A549 (cell line): ENCODE results near the gene TMPRSS12. TPM values are rescaled to one million over a fixed set of nuclear protein-coding genes. Genes with fewer than 3 reads are reported as not detected.

Experiments used
- ATAC-seq, 2 experiments: fragments of 200-7000 bp in 1 of 2; fragments of >200 bp in 1 of 2; cut with Nextera tagmentation in 1 of 2; cut with Tn5 transposase in 1 of 2; 3 replicates each; pipeline versions ENCODE4 v1.8.0 to v1.9.1; 2018 to 2020; ENCODE audit warnings: mild to moderate bottlenecking in 1 of 2, moderate library complexity in 1 of 2
- CTCF ChIA-PET: fragments of 300-600 bp; sonication (Branson Sonifier 250); formaldehyde crosslinking; extraction: SDS; loops from one replicate; lab custom pipeline; 2021; ENCODE audit warnings: antibody characterized with exemption, inconsistent platforms; lab: Yijun Ruan, JAX
- POLR2A ChIA-PET: fragments of 350-600 bp; formaldehyde crosslinking; extraction: SDS; loops from one replicate; lab custom pipeline; 2021; ENCODE audit warnings: antibody characterized with exemption, inconsistent platforms; lab: Yijun Ruan, JAX
- DNase-seq, 2 experiments: peaks; one replicate each; pipeline versions ENCODE4 v3.0.0 to v3.0.0-alpha.2; 2011 to 2016; ENCODE audit warnings: low read depth in 1 of 2, low spot score in 1 of 2
- FAIRE-seq: peaks from 2 replicates; lab custom pipeline; 2011; peaks lifted over from hg19 to GRCh38; lab: Jason Lieb, UNC
- H3K27ac ChIP-seq, 2 experiments: fragments of >200 bp; sonication (Bioruptor Twin); formaldehyde crosslinking; 3 replicates each; pipeline ENCODE4 v1.5.1; 2016 to 2017
- H3K4me1 ChIP-seq: fragments of >200 bp; sonication (Bioruptor Twin); formaldehyde crosslinking; 3 replicates; pipeline ENCODE4 v1.6.1; 2016
- H3K4me2 ChIP-seq: fragments of >200 bp; sonication (Bioruptor Twin); formaldehyde crosslinking; 3 replicates; pipeline ENCODE4 v1.6.1; 2016
- H3K4me3 ChIP-seq: fragments of >200 bp; sonication (Bioruptor Twin); formaldehyde crosslinking; 3 replicates; pipeline ENCODE4 v1.5.1; 2016
- H3K9me3 ChIP-seq: fragments of >200 bp; sonication (Bioruptor Twin); formaldehyde crosslinking; 3 replicates; pipeline ENCODE4 v1.6.1; 2016
- ATOH8 ChIP-seq: fragments of 250-450 bp; sonication (Bioruptor Pico); IDR thresholded peaks from 2 replicates; pipeline ENCODE4 v1.5.0; 2020; ENCODE audit warnings: low read depth, mild to moderate bottlenecking, moderate library complexity
- CEBPB ChIP-seq, 2 experiments: fragments of >200 bp in 1 of 2; sonication (Bioruptor Twin) in 1 of 2; formaldehyde crosslinking in 1 of 2; IDR thresholded peaks; 2 replicates each; pipeline ENCODE4 v1.6.1; 2012 to 2016
- CHD2 ChIP-seq: fragments of 150-350 bp; IDR thresholded peaks from 2 replicates; pipeline ENCODE4 v1.6.1; 2014; ENCODE audit warnings: low read length; ENCODE audit not compliant: partially characterized antibody
- CHD4 ChIP-seq: fragments of 200-600 bp; sonication (generic); IDR thresholded peaks from 2 replicates; pipeline ENCODE4 v1.6.1; 2016; ENCODE audit warnings: antibody characterized with exemption, mild to moderate bottlenecking, borderline replicate concordance
- CTCF ChIP-seq: fragments of >200 bp; sonication (Bioruptor Twin); formaldehyde crosslinking; IDR thresholded peaks from 3 replicates; pipeline ENCODE4 v1.5.1; 2016
- EHF ChIP-seq: fragments of 250-450 bp; sonication (Bioruptor Pico); IDR thresholded peaks from 2 replicates; pipeline ENCODE4 v1.5.0; 2020; ENCODE audit warnings: mild to moderate bottlenecking
- ELK1 ChIP-seq: fragments of 150-350 bp; IDR thresholded peaks from 2 replicates; pipeline ENCODE4 v1.6.1; 2014; ENCODE audit warnings: low read depth, mild to moderate bottlenecking, low read length
- ESRRA ChIP-seq: fragments of 150-350 bp; IDR thresholded peaks from 2 replicates; pipeline ENCODE4 v1.6.1; 2014; ENCODE audit warnings: mild to moderate bottlenecking, low read length, borderline replicate concordance
- FOXS1 ChIP-seq: fragments of 250-450 bp; sonication (Bioruptor Pico); IDR thresholded peaks from 2 replicates; pipeline ENCODE4 v1.5.0; 2020; ENCODE audit warnings: mild to moderate bottlenecking, moderate library complexity
- GATA3 ChIP-seq: IDR thresholded peaks from 2 replicates; pipeline ENCODE4 v1.6.1; 2012; ENCODE audit warnings: borderline replicate concordance
- HES2 ChIP-seq: fragments of >200 bp; sonication (Bioruptor Twin); formaldehyde crosslinking; IDR thresholded peaks from 2 replicates; pipeline ENCODE4 v1.6.1; 2016
- HOXA7 ChIP-seq: fragments of 250-450 bp; sonication (Bioruptor Pico); IDR thresholded peaks from 2 replicates; pipeline ENCODE4 v1.5.0; 2020; ENCODE audit warnings: mild to moderate bottlenecking, moderate library complexity
- HOXB5 ChIP-seq: fragments of 250-450 bp; sonication (Bioruptor Pico); IDR thresholded peaks from 2 replicates; pipeline ENCODE4 v1.5.0; 2020; ENCODE audit warnings: mild to moderate bottlenecking, moderate library complexity
- JUNB ChIP-seq: fragments of >200 bp; sonication (Bioruptor Twin); formaldehyde crosslinking; IDR thresholded peaks from 2 replicates; pipeline ENCODE4 v1.6.1; 2016
- KDM1A ChIP-seq: fragments of 200-600 bp; sonication (generic); IDR thresholded peaks from 2 replicates; pipeline ENCODE4 v1.6.1; 2016; ENCODE audit warnings: low read depth, mild to moderate bottlenecking
- KDM5A ChIP-seq: fragments of 200-600 bp; sonication (generic); IDR thresholded peaks from 2 replicates; pipeline ENCODE4 v1.6.1; 2016; ENCODE audit warnings: antibody characterized with exemption, mild to moderate bottlenecking
- MAX ChIP-seq: IDR thresholded peaks from 2 replicates; pipeline ENCODE4 v1.6.1; 2012
- MAZ ChIP-seq: fragments of 150-350 bp; IDR thresholded peaks from 2 replicates; pipeline ENCODE4 v1.6.1; 2014; ENCODE audit warnings: antibody characterized with exemption, low read depth, low read length, borderline replicate concordance
- MYC ChIP-seq: IDR thresholded peaks from 2 replicates; pipeline ENCODE4 v1.6.1; 2012; ENCODE audit warnings: mild to moderate bottlenecking, inconsistent platforms, low read length, improper control_type of control experiment, borderline replicate concordance
- NR3C1 ChIP-seq: fragments of >200 bp; sonication (Bioruptor Twin); formaldehyde crosslinking; IDR thresholded peaks from 3 replicates; pipeline ENCODE4 v1.6.1; 2017
- POLR2A ChIP-seq: IDR thresholded peaks from 2 replicates; pipeline ENCODE4 v1.6.1; 2012; ENCODE audit warnings: mild to moderate bottlenecking, low read length
- RFX5 ChIP-seq: fragments of 450-650 bp; IDR thresholded peaks from 2 replicates; pipeline ENCODE4 v1.7.1; 2014; ENCODE audit warnings: antibody characterized with exemption, mild to moderate bottlenecking, moderate library complexity
- SMC3 ChIP-seq: fragments of >200 bp; sonication (Bioruptor Twin); formaldehyde crosslinking; IDR thresholded peaks from 3 replicates; pipeline ENCODE4 v1.6.1; 2018; ENCODE audit warnings: inconsistent platforms
- SREBF2 ChIP-seq: fragments of 450-650 bp; IDR thresholded peaks from 2 replicates; pipeline ENCODE4 v1.6.1; 2014; ENCODE audit warnings: mild to moderate bottlenecking, moderate library complexity
- TP53 ChIP-seq: fragments of 250-450 bp; sonication (Bioruptor Pico); IDR thresholded peaks from 2 replicates; pipeline ENCODE4 v1.5.0; 2021; ENCODE audit warnings: mild to moderate bottlenecking, moderate library complexity
- USF2 ChIP-seq: fragments of 450-650 bp; IDR thresholded peaks from 2 replicates; pipeline ENCODE4 v1.6.1; 2014; ENCODE audit warnings: antibody characterized with exemption
- ZFP36 ChIP-seq: fragments of 450-650 bp; IDR thresholded peaks from 2 replicates; pipeline ENCODE4 v1.6.1; 2014; ENCODE audit warnings: borderline replicate concordance; ENCODE audit not compliant: partially characterized antibody
- ZNF302 ChIP-seq: fragments of 250-450 bp; sonication (Bioruptor Pico); IDR thresholded peaks from 2 replicates; pipeline ENCODE4 v1.9.0; 2021; ENCODE audit warnings: inconsistent platforms, mild to moderate bottlenecking, moderate library complexity
- ZSCAN20 ChIP-seq: fragments of 250-450 bp; sonication (Bioruptor Pico); IDR thresholded peaks from 2 replicates; pipeline ENCODE4 v1.8.0; 2022; ENCODE audit warnings: mild to moderate bottlenecking, moderate library complexity
- WGBS: methylation state at CpG from one replicate; pipeline ENCODE4 v1.1.6; 2017; ENCODE audit errors: missing lambda C conversion rate; 5-methylcytosine and 5-hydroxymethylcytosine counted together
- polyA plus RNA-seq, 4 experiments: library from polyadenylated mRNA; depleted of rRNA in 3 of 4; stranded (reverse); fragments of >200 nt; fragmentation: RNase III in 1 of 4; extraction: RNeasy Plus Mini Kit Qiagen cat#74134 plus additional on column Dnase treatment in 1 of 4; gene quantifications; 2 replicates in 3 of 4; 3 replicates in 1 of 4; pipeline ENCODE4 v1.2.3, GENCODE V29; 2011 to 2017

TMPRSS12 gene
- polyA plus RNA-seq, 2 of the 4 experiments (the other 2 are of a cell fraction): not detected

- TF ChIP-seq ZFP36: no peak
- no peak for TF ChIP-seq MAX
- TF ChIP-seq GATA3: no peak
- TF ChIP-seq MYC: no peak
- TF ChIP-seq ZSCAN20: no peak
- no peak for TF ChIP-seq KDM1A
- TF ChIP-seq HES2: no peak
- no peak for TF ChIP-seq TP53
- TF ChIP-seq USF2: no peak
- TF ChIP-seq ELK1: no peak
- TF ChIP-seq SREBF2: no peak
- TF ChIP-seq POLR2A: no peak
- TF ChIP-seq ATOH8: no peak
- no peak for TF ChIP-seq NR3C1
- no peak for TF ChIP-seq FOXS1 (CRISPR knock-in tag)
- no peak for TF ChIP-seq EHF (CRISPR knock-in tag)
- TF ChIP-seq CHD2: no peak
- TF ChIP-seq CHD4: no peak
- no peak for TF ChIP-seq CEBPB (IDR thresholded peaks at IDR 0.05)
- TF ChIP-seq KDM5A: no peak
- Histone ChIP-seq H3K4me2 (no peak overlapping the region), H3K27ac (no peak overlapping the region), H3K4me1 (no peaks in the 10 kb centered on the region), H3K4me3 (no peak overlapping the region), H3K9me3 (no peaks in the 10 kb centered on the region)
- 59% methylated on average over 6 of the region's 6 CpGs for WGBS
- peak in 1 of 2 experiments; percentile 15 for DNase-seq
- ATAC-seq: peak in 1 of 2 experiments; percentile 42; a peak in 1 of 6 replicates
- ChIA-PET POLR2A (no interaction called here), CTCF (interaction anchor here (1.0 to 1.8 kb wide), 3 partner anchors 12 to 89 kb away, joined by 3 to 4 read pairs (median 3); no protein-coding TSS in a partner anchor)
- no peak for FAIRE-seq
These were observed 72.3 kb downstream of the TMPRSS12 start for GRCh38 chr12:50914872-50915484.

- TF ChIP-seq HOXA7 (CRISPR knock-in tag): no peak
- TF ChIP-seq JUNB: no peak
- no peak for TF ChIP-seq HOXB5 (CRISPR knock-in tag)
- TF ChIP-seq HES2: no peak
- no peak for TF ChIP-seq CTCF
- TF ChIP-seq KDM1A: no peak
- no peak for TF ChIP-seq SMC3
- TF ChIP-seq ESRRA: no peak
- TF ChIP-seq MAZ: no peak
- TF ChIP-seq TP53: no peak
- TF ChIP-seq ZNF302 (CRISPR knock-in tag): no peak
- TF ChIP-seq RFX5: no peak
- TF ChIP-seq, all 56 proteins: peak for 0
- no peak overlapping the region for H3K4me2 ChIP-seq
- DNase-seq (peak in 1 of 2 experiments; percentile 14), ATAC-seq (no peak), FAIRE-seq (no peak)
- no peaks in the 10 kb centered on the region for H3K9me3 ChIP-seq
- 27% methylated on average over 3 of the region's 3 CpGs for WGBS
- no peaks in the 10 kb centered on the region for H3K4me1 ChIP-seq
- H3K4me3 ChIP-seq: no peak overlapping the region
- ChIA-PET POLR2A (no interaction called here), CTCF (interaction anchor here (1.8 kb wide), 1 partner anchor 13 kb away, joined by 4 read pairs; no protein-coding TSS in a partner anchor)
- no peak overlapping the region for H3K27ac ChIP-seq
These were observed 73.6 kb downstream of the TMPRSS12 start for GRCh38 chr12:50916292-50916691.
